DMS 273 treated with DMSO at 0.1 percent for 48 hours (cell line): ENCODE data around the gene SERPINF2.
"Not testable (repeated sequence)": the region's sequence is repeated elsewhere in the genome, so short reads cannot be mapped to it uniquely, and the experiment has no call there.

Experiments used
- DNase-seq: peaks from one replicate; lab custom pipeline; 2025; lab: John Stamatoyannopoulos, UW

The SERPINF2 gene

DNA sequence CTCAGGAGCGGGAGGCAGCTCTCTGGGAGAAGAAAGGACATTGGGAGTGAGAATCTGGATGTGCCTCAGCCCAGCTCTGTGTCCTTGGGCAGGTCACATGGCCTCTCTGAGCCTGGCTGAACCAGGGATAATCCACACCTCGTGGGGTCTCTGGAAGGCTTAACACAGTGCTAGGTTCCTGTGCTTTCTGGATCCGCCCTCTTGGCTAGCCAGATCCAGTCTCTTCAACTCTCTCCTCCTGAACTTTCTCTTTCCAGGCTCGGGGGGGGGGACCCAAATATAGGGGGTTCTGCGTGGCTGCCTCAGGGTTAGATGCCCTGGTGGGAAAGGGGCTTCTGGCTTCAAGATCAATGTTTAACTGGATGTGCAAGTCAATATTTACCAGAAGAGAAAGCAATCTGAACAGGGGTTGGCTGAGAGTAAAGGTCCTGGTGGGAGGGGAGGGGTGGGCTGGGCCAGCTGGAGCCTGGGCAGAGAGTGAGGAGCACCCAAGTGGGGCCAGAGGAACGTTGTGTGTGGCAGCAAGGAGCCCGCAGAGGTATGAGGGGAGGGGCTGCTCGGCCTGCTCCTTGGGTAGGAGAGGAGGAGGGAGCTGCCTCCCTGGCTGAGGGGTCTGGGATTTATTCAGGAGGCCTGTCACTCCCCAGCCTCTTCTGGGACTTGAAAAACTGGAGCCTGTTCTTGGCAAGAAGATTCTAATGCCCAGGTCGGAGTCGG, at the start of gene SERPINF2:
TSS of gene SERPINF2 (plus strand) at position 501 of the 717 bp plus-strand sequence. CDS start 2,125 bp downstream, outside the sequence.
- DNase-seq = no peak

DNA sequence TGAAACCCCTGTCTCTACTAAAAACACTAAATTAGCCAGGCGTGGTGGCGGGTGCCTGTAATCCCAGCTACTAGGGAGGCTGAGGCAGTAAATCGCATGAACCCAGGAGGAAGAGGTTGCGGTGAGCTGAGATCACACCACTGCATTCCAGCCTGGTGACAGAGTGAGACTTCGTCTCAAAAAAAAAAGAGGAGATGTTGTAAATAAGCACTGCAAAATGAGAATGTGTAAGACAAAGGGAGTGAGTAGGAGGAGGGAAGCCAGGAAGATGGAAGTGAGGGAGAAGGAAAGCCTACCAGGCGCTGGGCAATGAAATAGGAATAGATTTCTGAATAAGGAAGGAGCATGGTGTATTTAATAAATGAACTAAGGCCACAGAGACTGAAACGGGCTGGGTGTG, 49.3 kb upstream of the SERPINF2 start:
- no peak for DNase-seq

- DNase-seq = no peak
Observed at GRCh38 chr17:1695365-1695764, 47.3 kb upstream of the SERPINF2 start.

- no peak for DNase-seq
Observed at GRCh38 chr17:1697681-1698080, 45.0 kb upstream of the SERPINF2 start.

GRCh38 chr17:1699891-1700290, 42.8 kb upstream of the SERPINF2 start:
- not testable (repeated sequence) for DNase-seq

DNA sequence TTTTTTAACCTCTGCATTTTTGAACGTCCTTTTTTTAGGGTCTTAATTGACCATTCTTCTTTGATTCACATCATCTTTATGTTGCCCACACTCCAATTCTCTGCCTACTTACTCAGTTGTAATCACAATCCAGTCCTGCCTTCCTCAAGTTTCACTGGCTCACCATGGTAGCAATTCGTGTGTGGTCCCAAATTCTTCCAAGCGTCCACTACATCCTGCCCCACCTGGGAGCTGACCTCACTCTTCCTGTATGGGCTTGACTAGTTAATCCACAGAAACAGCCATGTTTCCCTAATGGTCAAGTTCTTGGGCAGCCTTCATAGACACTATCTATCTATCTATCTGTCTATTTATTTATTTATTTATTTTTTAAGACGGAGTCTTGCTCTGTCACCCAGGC, 39.6 kb upstream of the SERPINF2 start:
- DNase-seq = no peak

DNA sequence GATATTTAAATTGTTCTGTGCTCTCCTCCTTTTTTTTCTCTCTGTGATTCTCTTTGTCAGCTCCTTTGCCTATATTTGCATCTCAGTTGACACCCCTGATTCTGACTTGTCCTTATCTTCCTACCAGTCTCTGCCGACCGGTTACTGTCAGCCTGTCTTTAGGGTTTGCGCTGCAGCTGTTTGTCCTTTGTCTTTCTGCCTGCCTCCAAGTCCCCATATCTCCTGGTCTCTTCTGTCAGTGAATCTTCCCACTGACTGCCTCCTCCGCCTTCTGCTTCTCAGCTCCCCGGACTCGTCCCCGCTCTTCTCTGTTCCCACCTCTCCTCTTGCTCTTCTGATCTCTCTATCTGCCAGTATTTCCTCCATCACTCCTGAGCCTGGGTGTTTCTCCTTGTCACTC, 37.7 kb upstream of the SERPINF2 start:
- no peak for DNase-seq

DNA sequence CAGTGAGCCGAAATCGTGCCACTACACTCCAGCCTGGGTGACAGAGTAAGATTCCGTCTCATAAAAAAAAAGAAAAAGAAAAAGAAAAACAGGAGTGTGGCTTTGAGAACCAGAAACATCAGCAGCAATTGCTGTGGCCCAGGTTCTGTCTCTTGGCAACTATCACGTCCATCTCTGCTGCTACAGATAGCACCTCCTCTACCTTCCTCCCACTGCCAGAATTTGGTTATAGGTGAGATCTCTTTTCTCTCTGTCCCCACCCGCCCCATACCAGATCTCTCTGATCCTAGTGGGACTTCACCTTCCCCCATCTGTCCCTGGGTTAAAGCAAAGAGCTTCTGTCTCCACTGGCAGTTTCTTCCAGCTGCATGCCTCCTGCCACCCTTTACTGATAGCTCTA, 35.6 kb upstream of the SERPINF2 start:
- no peak for DNase-seq

GRCh38 chr17:1708791-1709346, 33.8 kb upstream of the SERPINF2 start:
- DNase-seq = not testable (repeated sequence)

DNA sequence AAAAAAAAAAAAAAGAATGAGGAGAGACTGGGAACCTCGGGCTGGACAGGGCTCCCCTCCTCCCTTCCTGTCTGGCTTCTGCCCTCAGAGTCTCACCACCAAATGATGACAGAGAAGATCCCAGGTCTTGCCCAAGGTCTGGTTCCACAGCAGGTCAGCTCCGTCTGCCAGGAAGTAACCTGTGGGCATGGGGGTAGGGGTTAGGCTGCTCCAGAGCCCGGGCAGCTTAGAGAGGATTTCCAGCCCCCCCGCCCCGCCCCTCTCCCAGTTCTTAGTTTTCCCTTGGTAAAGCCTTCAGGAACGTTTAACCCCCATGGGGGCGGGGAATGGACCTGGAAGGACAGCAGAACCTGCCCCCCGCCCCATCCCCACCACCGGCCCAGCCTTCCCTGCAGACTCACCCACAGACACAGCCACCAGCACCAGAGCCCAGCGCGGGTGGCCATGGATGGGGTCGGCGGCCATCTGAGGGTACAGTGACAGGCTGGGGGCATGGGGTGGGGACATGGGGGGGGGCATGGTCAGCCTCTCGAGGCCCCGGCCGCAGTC, 33.2 kb upstream of the SERPINF2 start:
- DNase-seq = no peak

DNA sequence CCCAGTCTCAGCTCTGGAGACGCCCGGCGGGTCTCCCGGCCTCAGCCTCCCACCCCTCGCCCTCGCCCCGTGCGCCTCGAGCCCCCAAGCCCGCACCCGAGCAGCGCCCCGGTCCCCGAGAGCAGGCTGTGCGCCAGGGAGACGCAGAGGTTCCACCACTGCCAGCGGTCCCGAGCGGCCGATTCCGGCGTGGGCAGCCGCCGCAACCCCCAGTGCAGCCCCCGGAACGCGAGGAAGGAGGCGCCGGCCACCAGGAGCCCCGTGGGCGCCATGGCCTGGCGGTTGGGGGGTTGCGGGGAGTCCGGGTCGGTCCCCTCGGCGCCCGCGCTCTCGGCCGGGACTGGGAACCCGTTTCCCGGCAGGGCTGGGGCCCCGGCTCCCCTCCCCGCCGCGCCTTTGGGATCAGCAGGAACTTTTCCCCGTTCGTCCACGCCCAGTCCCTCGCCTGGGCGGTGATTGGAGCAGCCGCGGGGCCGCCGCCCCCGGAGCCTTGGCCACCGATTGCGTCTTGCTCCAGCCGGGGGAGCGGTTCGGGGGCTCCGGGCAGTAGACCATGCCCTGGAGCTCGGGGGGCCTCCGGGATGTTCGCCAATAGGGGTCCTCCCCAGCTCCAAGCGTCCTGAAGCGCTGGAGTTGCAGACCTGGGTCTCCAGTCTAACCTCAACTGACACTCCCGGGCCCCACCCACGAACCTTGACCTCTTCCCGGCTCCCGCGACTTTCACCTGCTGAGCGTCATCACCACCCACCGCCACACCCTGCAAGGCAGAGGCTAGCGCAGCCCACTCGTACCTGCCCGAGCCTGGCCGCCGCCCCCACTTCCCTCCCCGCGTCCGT, 32.5 kb upstream of the SERPINF2 start, which contains the start of gene TLCD2:
TSS of gene TLCD2 (minus strand) at position 407 of the 836 bp plus-strand sequence. CDS start at position 272, 135 bp downstream.
- DNase-seq = no peak

DNA sequence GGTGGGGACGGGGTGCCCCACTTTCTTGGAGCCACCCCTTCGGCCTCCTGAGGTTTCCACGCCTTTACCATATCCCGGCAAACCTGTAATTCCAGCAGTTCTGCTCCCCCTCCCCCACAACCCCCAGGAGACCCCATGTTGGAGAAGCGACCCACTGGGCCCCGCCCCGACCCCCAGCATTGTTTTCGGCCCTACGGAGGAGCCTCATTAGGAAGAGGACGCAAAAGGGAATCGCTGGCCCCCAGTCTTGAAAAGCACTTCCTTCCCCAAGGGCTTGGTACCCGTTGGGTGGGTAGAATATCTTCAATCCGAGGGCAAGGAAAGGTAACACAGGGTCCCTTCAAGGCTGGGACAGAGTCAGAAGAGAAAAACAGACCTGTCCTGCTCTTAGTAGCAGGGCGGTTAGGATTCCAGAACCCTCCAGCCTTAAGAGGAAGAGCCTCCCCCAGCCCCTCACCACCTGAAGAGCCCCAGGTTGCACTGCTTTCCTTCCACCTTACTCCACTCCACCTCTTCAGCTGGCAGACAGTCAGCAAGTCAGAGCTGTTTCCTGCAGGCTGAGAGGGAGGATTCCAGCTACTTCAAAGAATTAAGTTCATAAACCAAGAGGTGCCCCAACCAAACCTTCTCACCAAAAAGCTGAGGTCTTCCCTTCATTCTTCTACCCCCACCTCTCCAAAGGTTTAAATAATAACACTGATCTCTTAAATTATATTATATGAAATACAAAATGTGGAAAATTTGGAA, 31.7 kb upstream of the SERPINF2 start:
- DNase-seq = no peak

GRCh38 chr17:1711804-1712203, 30.9 kb upstream of the SERPINF2 start:
- DNase-seq = no peak

DNA sequence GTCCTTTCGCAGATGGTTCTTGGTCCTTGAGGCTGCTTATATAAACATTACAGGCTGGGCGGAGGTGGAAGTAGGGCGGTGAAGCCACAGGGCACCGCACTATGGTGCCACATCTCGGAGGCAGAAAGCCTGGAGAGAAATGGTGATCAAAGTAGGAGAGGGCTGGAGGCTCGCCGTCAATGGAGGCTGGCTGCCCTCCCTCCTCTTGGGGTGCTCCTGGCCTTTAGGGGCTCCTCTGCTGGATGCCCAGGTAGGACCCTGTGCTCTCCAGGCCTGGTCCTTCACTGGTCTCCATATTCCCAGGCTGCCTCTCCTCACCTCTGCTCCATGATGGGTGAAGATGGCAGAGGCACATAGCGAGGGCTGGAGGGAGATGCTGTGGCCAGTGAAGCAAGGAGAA, 30.4 kb upstream of the SERPINF2 start:
- DNase-seq = no peak

- no peak for DNase-seq
Observed at GRCh38 chr17:1713160-1713877, 29.4 kb upstream of the SERPINF2 start.

GRCh38 chr17:1713878-1714426, 28.7 kb upstream of the SERPINF2 start:
- no peak for DNase-seq

DNA sequence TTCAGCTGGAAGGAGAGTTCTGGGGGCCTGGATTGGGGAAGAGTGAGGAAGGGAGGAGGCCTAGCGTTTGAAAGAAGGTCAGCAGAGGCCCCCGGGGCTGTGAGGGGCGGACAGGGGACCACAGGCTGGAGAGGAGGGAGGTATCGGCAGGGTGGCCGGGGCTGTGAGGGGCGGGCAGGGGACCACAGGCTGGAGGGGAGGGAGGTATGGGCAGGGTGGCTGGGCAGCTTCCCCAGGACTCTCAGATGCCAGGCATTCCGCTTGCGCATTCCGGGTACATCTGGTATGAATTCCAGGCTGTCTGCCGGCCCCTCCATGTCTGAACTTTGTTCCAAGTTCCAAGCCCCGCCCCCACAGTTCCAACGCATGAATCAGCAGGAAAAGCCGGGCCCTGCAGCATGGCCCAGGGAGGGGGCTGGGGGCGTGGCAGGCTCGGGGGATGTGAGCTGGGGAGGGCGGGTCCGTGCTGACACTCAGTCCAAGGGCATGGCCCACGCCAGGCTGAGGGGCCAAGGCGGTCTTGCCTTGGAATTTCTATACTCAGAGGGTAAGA, 28.2 kb upstream of the SERPINF2 start:
- DNase-seq = peak; percentile 59

- no peak for DNase-seq
Observed at GRCh38 chr17:1714980-1715802, 27.5 kb upstream of the SERPINF2 start.

DNA sequence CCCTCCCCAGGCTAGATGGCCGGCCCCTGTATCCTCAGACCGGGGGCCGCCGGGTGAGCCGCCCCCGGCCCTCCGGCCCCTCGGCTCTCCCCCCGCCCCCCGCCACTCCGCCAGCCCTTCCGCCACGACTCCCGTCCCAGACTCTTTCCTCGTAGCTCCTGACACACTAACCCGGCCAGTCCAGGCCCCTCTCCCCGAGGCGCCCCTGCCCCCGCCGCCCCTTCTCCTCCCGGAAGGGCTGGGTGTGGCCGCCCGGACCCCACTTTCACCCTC, 26.9 kb upstream of the SERPINF2 start:
- DNase-seq = no peak
